RWPE2 (cell line): ENCODE measurements around the gene GARIN5A.

ENCODE experiments used
- ATAC-seq: fragments of 200-7000 bp; cut with Tn5 transposase; 3 replicates; pipeline ENCODE4 v1.9.1; 2021; ENCODE audit warnings: low read depth
- DNase-seq: peaks from one replicate; pipeline ENCODE4 v3.0.0-alpha.2; 2020; ENCODE audit warnings: low spot score
- H3K27ac ChIP-seq: fragments of 450-650 bp; 2 replicates; pipeline ENCODE4 v1.5.1; 2017; ENCODE audit warnings: mild to moderate bottlenecking; ENCODE audit not compliant: poor library complexity, severe bottlenecking
- H3K27me3 ChIP-seq: fragments of 250-450 bp; sonication (Bioruptor Pico); 2 replicates; pipeline ENCODE4 v1.5.1; 2021; ENCODE audit warnings: mild to moderate bottlenecking, moderate library complexity; ENCODE audit not compliant: insufficient read depth, poor library complexity, severe bottlenecking
- H3K36me3 ChIP-seq: fragments of 250-450 bp; sonication (Bioruptor Pico); 2 replicates; pipeline ENCODE4 v1.5.1; 2020; ENCODE audit warnings: low read depth, mild to moderate bottlenecking, moderate library complexity
- H3K4me1 ChIP-seq: fragments of 250-450 bp; sonication (Bioruptor Pico); 2 replicates; pipeline ENCODE4 v1.5.1; 2021; ENCODE audit warnings: mild to moderate bottlenecking, moderate library complexity; ENCODE audit not compliant: insufficient read depth, poor library complexity, severe bottlenecking
- H3K4me3 ChIP-seq: fragments of 250-450 bp; sonication (Bioruptor Pico); 2 replicates; pipeline ENCODE4 v1.5.1; 2021; ENCODE audit warnings: mild to moderate bottlenecking, moderate library complexity; ENCODE audit not compliant: severe bottlenecking
- H3K9me3 ChIP-seq: fragments of 250-450 bp; sonication (Bioruptor Pico); 2 replicates; pipeline ENCODE4 v1.5.1; 2021; ENCODE audit warnings: mild to moderate bottlenecking, moderate library complexity; ENCODE audit not compliant: severe bottlenecking
- TF ChIP-seq, protein P1 (sequence below): fragments of 450-650 bp; IDR thresholded peaks from one replicate; pipeline ENCODE4 v1.5.1; 2017; ENCODE audit warnings: mild to moderate bottlenecking, moderate library complexity; ENCODE audit not compliant: poor library complexity, severe bottlenecking

The GARIN5A gene

DNA sequence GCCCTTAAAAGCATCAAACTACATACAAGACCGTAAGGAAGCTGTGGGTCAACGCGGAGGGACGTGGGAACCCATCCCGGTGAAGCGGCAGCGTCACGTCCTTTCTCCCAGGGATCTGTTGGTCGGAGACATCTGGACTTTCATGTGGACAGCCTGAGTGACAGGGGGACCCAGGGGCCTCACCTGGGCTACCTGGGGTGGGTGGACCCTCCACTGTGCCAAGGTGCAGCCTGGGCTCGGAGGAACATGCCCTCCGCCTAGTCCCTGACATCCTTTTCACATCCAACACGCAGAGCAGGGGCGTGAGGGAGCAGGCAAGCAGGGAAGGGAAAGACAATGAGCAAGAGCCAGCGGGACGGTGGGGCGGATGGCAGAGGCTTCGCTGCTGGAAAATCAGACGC is 13.8 kb upstream of the GARIN5A start:
- Histone ChIP-seq H3K4me1 (no peaks in the 10 kb centered on the region), H3K27me3 (peaks cover 21% of the 10 kb centered on the region), H3K4me3 (no peak overlapping the region), H3K36me3 (no peaks in the 10 kb centered on the region), H3K9me3 (no peaks in the 10 kb centered on the region), H3K27ac (no peak overlapping the region)
- TF ChIP-seq, protein P1, sequence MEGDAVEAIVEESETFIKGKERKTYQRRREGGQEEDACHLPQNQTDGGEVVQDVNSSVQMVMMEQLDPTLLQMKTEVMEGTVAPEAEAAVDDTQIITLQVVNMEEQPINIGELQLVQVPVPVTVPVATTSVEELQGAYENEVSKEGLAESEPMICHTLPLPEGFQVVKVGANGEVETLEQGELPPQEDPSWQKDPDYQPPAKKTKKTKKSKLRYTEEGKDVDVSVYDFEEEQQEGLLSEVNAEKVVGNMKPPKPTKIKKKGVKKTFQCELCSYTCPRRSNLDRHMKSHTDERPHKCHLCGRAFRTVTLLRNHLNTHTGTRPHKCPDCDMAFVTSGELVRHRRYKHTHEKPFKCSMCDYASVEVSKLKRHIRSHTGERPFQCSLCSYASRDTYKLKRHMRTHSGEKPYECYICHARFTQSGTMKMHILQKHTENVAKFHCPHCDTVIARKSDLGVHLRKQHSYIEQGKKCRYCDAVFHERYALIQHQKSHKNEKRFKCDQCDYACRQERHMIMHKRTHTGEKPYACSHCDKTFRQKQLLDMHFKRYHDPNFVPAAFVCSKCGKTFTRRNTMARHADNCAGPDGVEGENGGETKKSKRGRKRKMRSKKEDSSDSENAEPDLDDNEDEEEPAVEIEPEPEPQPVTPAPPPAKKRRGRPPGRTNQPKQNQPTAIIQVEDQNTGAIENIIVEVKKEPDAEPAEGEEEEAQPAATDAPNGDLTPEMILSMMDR = no peak
- ATAC-seq (no peak), DNase-seq (no peak)

DNA sequence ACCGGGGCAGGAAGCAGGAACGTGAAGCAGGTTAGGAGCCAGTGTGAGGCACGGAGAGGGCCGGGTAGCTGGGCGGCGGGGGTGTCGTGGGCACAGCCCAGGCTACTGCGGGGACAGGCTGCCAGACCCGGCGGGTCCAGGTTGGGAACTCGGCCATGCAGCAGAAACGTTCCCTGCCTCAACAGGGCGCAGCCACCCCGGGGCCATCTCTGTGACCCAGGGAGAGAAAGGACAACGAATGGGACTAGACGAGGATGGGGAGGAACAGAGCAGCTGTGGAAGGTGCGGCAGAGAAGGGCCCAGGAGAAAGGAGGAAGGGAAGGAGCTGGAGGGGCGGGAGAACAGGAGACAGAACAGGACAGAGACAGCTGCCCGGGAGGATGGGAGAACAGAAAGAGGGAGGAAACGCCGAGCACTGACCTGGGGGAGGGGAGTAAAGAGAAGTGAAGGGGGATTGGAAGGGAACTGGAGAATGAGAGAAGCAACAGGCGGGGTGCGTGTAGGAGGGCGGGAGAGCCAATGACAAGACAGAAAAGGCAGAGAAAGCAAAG is 12.9 kb upstream of the GARIN5A start:
- H3K27ac ChIP-seq = no peak overlapping the region
- H3K27me3 ChIP-seq = peaks cover 21% of the 10 kb centered on the region
- no peak for DNase-seq
- ATAC-seq = peak; percentile 27; the same call in 1 of the 3 replicates
- TF ChIP-seq, protein P1 = no peak
- H3K36me3 ChIP-seq = no peaks in the 10 kb centered on the region
- no peak overlapping the region for H3K4me3 ChIP-seq
- no peaks in the 10 kb centered on the region for H3K4me1 ChIP-seq
- no peaks in the 10 kb centered on the region for H3K9me3 ChIP-seq

DNA sequence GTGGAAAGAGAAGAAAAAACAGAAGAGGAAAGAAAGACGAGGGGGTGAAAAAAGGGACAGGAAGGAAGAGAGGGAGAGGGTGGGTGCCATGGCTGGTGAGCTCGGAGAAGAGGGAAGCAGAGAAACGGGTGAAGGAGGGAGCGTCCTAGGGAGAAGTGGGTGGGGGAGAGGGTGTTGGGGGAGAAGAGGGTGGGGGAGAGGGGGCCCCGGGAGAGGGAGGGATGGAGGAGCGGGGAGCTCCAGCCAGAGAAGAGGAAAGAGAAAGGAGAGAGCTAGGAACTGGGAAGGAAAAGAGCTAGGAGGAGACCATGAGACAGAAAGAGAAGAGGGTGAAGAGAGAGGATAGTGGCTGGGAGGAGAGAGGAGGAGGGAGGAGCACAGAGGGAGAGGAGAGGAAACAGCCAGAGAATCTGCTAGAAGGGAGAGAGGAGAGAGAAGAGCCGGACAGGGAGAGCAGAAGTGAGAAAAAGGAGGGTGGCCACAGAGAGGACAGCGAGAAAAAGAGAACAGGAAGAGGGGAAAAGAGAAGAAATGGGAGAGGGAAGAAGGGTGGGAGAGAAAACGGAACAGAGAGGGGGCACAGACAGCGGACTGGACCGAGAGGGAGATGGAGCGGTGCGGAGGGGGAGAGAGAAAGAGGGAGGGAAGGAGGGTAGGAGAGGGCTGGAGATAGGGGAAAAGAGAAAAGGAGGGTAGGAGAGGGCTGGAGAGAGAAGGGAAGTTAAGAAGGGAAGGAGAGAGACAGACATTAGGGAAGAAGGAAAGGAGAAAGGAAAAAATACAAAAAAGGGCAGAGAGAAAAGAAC is 11.9 kb upstream of the GARIN5A start:
- Histone ChIP-seq H3K27me3 (peaks cover 21% of the 10 kb centered on the region), H3K4me3 (no peak overlapping the region), H3K36me3 (no peaks in the 10 kb centered on the region), H3K27ac (no peak overlapping the region), H3K4me1 (no peaks in the 10 kb centered on the region), H3K9me3 (no peaks in the 10 kb centered on the region)
- TF ChIP-seq, protein P1 = no peak
- DNase-seq (no peak), ATAC-seq (no peak)

DNA sequence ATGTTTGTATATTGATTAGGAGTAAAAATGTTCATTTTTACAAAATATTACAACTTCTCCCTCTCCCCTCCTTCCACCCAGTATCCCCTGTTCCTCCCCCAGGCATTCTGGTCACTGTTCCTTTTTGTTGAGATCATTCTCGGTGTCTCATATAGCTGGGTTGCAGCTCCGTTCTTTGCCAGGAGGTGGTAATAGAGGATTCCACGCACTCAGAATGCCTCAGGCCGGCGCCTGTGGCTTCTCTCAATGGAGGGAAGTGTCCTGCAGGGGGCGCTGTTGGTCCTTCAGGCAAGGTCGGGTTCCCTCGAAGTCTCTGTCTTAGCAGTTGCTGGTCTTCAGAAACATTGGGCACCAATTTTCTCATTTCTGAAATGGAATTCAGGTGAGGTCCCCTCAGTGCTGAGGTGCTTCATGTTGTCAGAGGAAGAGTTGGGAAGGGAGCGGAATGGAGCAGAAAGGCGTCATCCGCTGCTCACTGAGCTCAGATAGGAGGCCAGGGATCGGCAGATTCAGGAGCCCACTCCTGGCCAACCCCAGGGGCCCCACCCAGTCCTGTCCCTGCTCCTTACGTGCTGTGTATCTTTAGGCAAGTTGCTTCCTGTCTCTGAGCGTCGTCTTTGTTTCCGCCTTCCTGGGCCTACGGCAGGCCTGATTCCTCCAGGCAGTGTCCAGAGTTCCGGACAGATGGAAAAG is 10.3 kb upstream of the GARIN5A start:
- ATAC-seq (no peak), DNase-seq (no peak)
- no peaks in the 10 kb centered on the region for H3K4me1 ChIP-seq
- H3K36me3 ChIP-seq = no peaks in the 10 kb centered on the region
- TF ChIP-seq, protein P1 = peak; percentile 39
- H3K4me3 ChIP-seq = no peak overlapping the region
- H3K9me3 ChIP-seq = no peaks in the 10 kb centered on the region
- peaks cover 19% of the 10 kb centered on the region for H3K27me3 ChIP-seq
- no peak overlapping the region for H3K27ac ChIP-seq
